GM12801 (cell line): ENCODE data around the gene APC2.

Experiments
- CTCF ChIP-seq: IDR thresholded peaks from one replicate; pipeline ENCODE4 v1.5.1; 2011; ENCODE audit warnings: control low read depth; ENCODE audit not compliant: insufficient read length; ENCODE audit errors: extremely low read depth

The APC2 gene

GRCh38 chr19:1509602-1510441 lies 59.9 kb downstream of the APC2 start:
- TF ChIP-seq CTCF = no peak

GRCh38 chr19:1510442-1510806 lies 60.5 kb downstream of the APC2 start:
- TF ChIP-seq CTCF = no peak

- TF ChIP-seq CTCF = no peak
Measured at GRCh38 chr19:1510807-1511206, 60.9 kb downstream of the APC2 start.

GRCh38 chr19:1511318-1512317 lies 61.7 kb downstream of the APC2 start:
- no peak for TF ChIP-seq CTCF

GRCh38 chr19:1512671-1513498 lies 63.0 kb downstream of the APC2 start, which contains the start of gene ADAMTSL5:
ADAMTSL5 (minus strand) TSS chr19:1513019; CDS start chr19:1510943, 2,076 bp downstream.
- no peak for TF ChIP-seq CTCF

GRCh38 chr19:1513499-1514294 lies 63.8 kb downstream of the APC2 start:
- no peak for TF ChIP-seq CTCF
